Measurements from ENCODE around the gene TM9SF1. TPM values are rescaled to one million over a fixed set of nuclear protein-coding genes. Genes with fewer than 3 reads are reported as not detected.

The TM9SF1 gene
- total RNA-seq, 1 experiment from 2014 or later, result 68.0 TPM

- H3K4me1 Mint-ChIP-seq (ENCODE audit: low read depth, unreplicated experiment), result peaks cover 33% of the 10 kb centered on the region
- BruUV-seq (replicated peaks), result no TSS peak
- no peaks in the 10 kb centered on the region for H3K27me3 Mint-ChIP-seq (ENCODE audit: unreplicated experiment)
- H3K9me3 Mint-ChIP-seq (ENCODE audit: low read depth, unreplicated experiment), result no peaks in the 10 kb centered on the region
- no peak overlapping the region for H3K4me3 Mint-ChIP-seq (ENCODE audit: low read depth, unreplicated experiment)
- no peak overlapping the region for H3K27ac Mint-ChIP-seq (ENCODE audit: unreplicated experiment)
- no peak for DNase-seq
- intact Hi-C loops (cut with micrococcal nuclease; ENCODE audit: unreplicated experiment), result no loop called here
- TF ChIP-seq CTCF (IDR thresholded peaks at IDR 0.05; ENCODE audit: unreplicated experiment), result no peak
- CTCF ChIA-PET, result no interaction called here
- H3K36me3 Mint-ChIP-seq (ENCODE audit: insufficient read depth, unreplicated experiment), result peaks cover 66% of the 10 kb centered on the region
Observed at GRCh38 chr14:24143511-24143910, 51.7 kb downstream of the TM9SF1 start.

- peak within 1 kb of the TSS; percentile 88 for H3K27ac Mint-ChIP-seq (ENCODE audit: unreplicated experiment)
- DNase-seq, result peak; percentile 98
- H3K36me3 Mint-ChIP-seq (ENCODE audit: insufficient read depth, unreplicated experiment), result peaks cover 63% of the 10 kb centered on the region
- intact Hi-C loops (cut with micrococcal nuclease; ENCODE audit: unreplicated experiment), result loop anchor here (2.0 kb wide), 1 partner anchor 26 kb away; the partner anchor contains the start of genes DCAF11 and NRL
- H3K9me3 Mint-ChIP-seq (ENCODE audit: low read depth, unreplicated experiment), result no peaks in the 10 kb centered on the region
- H3K4me1 Mint-ChIP-seq (ENCODE audit: low read depth, unreplicated experiment), result peaks cover 38% of the 10 kb centered on the region
- no peak for TF ChIP-seq CTCF (IDR thresholded peaks at IDR 0.05; ENCODE audit: unreplicated experiment)
- TSS peak; percentile 2 for BruUV-seq (replicated peaks)
- no peaks in the 10 kb centered on the region for H3K27me3 Mint-ChIP-seq (ENCODE audit: unreplicated experiment)
- CTCF ChIA-PET, result interaction anchor here (0.8 to 1.7 kb wide), 5 partner anchors 20 to 48 kb away, joined by 3 to 7 read pairs (median 5); partner anchors contain the start of genes DCAF11, IRF9 and NRL
- peak within 1 kb of the TSS; percentile 89 for H3K4me3 Mint-ChIP-seq (ENCODE audit: low read depth, unreplicated experiment)
Observed at GRCh38 chr14:24141097-24141880, 54.0 kb downstream of the TM9SF1 start, which contains the start of gene EMC9. Gene EMC9 (minus strand): TSS chr14:24141591. CDS start chr14:24141304, 287 bp downstream.

- no peak for TF ChIP-seq CTCF (IDR thresholded peaks at IDR 0.05; ENCODE audit: unreplicated experiment)
- peaks cover 62% of the 10 kb centered on the region for H3K36me3 Mint-ChIP-seq (ENCODE audit: insufficient read depth, unreplicated experiment)
- DNase-seq, result peak; percentile 36
- peaks cover 37% of the 10 kb centered on the region for H3K4me1 Mint-ChIP-seq (ENCODE audit: low read depth, unreplicated experiment)
- intact Hi-C loops (cut with micrococcal nuclease; ENCODE audit: unreplicated experiment), result no loop called here
- no peak overlapping the region for H3K27ac Mint-ChIP-seq (ENCODE audit: unreplicated experiment)
- no peaks in the 10 kb centered on the region for H3K9me3 Mint-ChIP-seq (ENCODE audit: low read depth, unreplicated experiment)
- H3K27me3 Mint-ChIP-seq (ENCODE audit: unreplicated experiment), result no peaks in the 10 kb centered on the region
- no TSS peak for BruUV-seq (replicated peaks)
- H3K4me3 Mint-ChIP-seq (ENCODE audit: low read depth, unreplicated experiment), result peak overlapping the region; percentile 89
- CTCF ChIA-PET, result no interaction called here
Observed at GRCh38 chr14:24139272-24139934, 55.8 kb downstream of the TM9SF1 start.

Small RNAs within 50 kb of the gene (microRNA-seq; reads per million reads assigned to microRNA genes)
- gene MIR7703, result not detected

Other genes with a start within 250 kb of the TM9SF1 start
- gene DHRS4, start 241.7 kb downstream of the TM9SF1 start, total RNA-seq (2022), result 15.7 and 19.0 TPM in 2 replicates
- gene DHRS4L2, start 206.5 kb downstream of the TM9SF1 start, total RNA-seq (2022), result 10.5 and 12.0 TPM in 2 replicates
- gene CARMIL3, start 143.4 kb downstream of the TM9SF1 start, total RNA-seq (2022), result 0.33 and 0.42 TPM in 2 replicates
- gene CPNE6, start 123.9 kb downstream of the TM9SF1 start, total RNA-seq (2022), result not detected in 2 replicates
- 38.0 and 43.6 TPM in 2 replicates for gene PCK2, start 101.1 kb downstream of the TM9SF1 start, total RNA-seq (2022)
- 58.2 and 63.4 TPM in 2 replicates for gene DCAF11, start 80.7 kb downstream of the TM9SF1 start, total RNA-seq (2022)
- gene NRL, start 80.5 kb downstream of the TM9SF1 start, total RNA-seq (2022), result 1.8 and 2.3 TPM in 2 replicates
- 0.47 and 0.98 TPM in 2 replicates for gene FITM1, start 64.8 kb downstream of the TM9SF1 start, total RNA-seq (2022)
- 259 and 289 TPM in 2 replicates for gene PSME1, start 59.2 kb downstream of the TM9SF1 start, total RNA-seq (2022)
- 38.0 and 39.2 TPM in 2 replicates for gene EMC9, start 53.9 kb downstream of the TM9SF1 start, total RNA-seq (2022)
- gene PSME2, start 48.8 kb downstream of the TM9SF1 start, total RNA-seq (2022), result 288 and 359 TPM in 2 replicates
- gene RNF31, start 47.9 kb downstream of the TM9SF1 start, total RNA-seq (2022), result 95.9 and 103 TPM in 2 replicates
- 124 and 184 TPM in 2 replicates for gene IRF9, start 34.2 kb downstream of the TM9SF1 start, total RNA-seq (2022)
- gene REC8, start 23.4 kb downstream of the TM9SF1 start, total RNA-seq (2022), result 37.5 and 42.7 TPM in 2 replicates
- 82.6 and 86.4 TPM in 2 replicates for gene IPO4, start 6.6 kb downstream of the TM9SF1 start, total RNA-seq (2022)
- gene TSSK4, start 10.3 kb upstream of the TM9SF1 start, total RNA-seq (2022), result 0.47 TPM in 1 of 2 replicates, not detected in the other
- gene CHMP4A, start 18.0 kb upstream of the TM9SF1 start, total RNA-seq (2022), result 53.2 and 60.8 TPM in 2 replicates
- gene MDP1, start 20.6 kb upstream of the TM9SF1 start, total RNA-seq (2022), result 7.4 and 8.9 TPM in 2 replicates
- gene NEDD8, start 36.9 kb upstream of the TM9SF1 start, total RNA-seq (2022), result 192 and 198 TPM in 2 replicates
- 61.3 and 63.4 TPM in 2 replicates for gene GMPR2, start 37.5 kb upstream of the TM9SF1 start, total RNA-seq (2022)
- gene TINF2, start 47.2 kb upstream of the TM9SF1 start, total RNA-seq (2022), result 38.3 and 40.4 TPM in 2 replicates
- gene TGM1, start 67.7 kb upstream of the TM9SF1 start, total RNA-seq (2022), result 4.5 and 7.5 TPM in 2 replicates
- gene RABGGTA, start 76.2 kb upstream of the TM9SF1 start, total RNA-seq (2022), result 35.3 and 42.2 TPM in 2 replicates
- gene DHRS1, start 104.3 kb upstream of the TM9SF1 start, total RNA-seq (2022), result 18.6 and 19.7 TPM in 2 replicates
- gene NOP9, start 104.4 kb upstream of the TM9SF1 start, total RNA-seq (2022), result 35.9 and 40.2 TPM in 2 replicates
- gene CIDEB, start 112.5 kb upstream of the TM9SF1 start, total RNA-seq (2022), result 0.17 TPM in 1 of 2 replicates, not detected in the other
- gene LTB4R2, start 114.7 kb upstream of the TM9SF1 start, total RNA-seq (2022), result 19.3 and 25.8 TPM in 2 replicates
- 13.4 and 18.7 TPM in 2 replicates for gene LTB4R, start 116.1 kb upstream of the TM9SF1 start, total RNA-seq (2022)
- gene ADCY4, start 139.6 kb upstream of the TM9SF1 start, total RNA-seq (2022), result 3.0 and 3.4 TPM in 2 replicates
- 11.0 and 12.6 TPM in 2 replicates for gene RIPK3, start 144.6 kb upstream of the TM9SF1 start, total RNA-seq (2022)
- gene NFATC4, start 172.7 kb upstream of the TM9SF1 start, total RNA-seq (2022), result 10.7 and 12.8 TPM in 2 replicates
- 7.5 and 8.4 TPM in 2 replicates for gene NYNRIN, start 203.6 kb upstream of the TM9SF1 start, total RNA-seq (2022)
- gene CBLN3, start 234.2 kb upstream of the TM9SF1 start, total RNA-seq (2022), result 0.99 and 1.7 TPM in 2 replicates
- 47.6 and 54.6 TPM in 2 replicates for gene KHNYN, start 234.5 kb upstream of the TM9SF1 start, total RNA-seq (2022)
- gene SDR39U1, start 247.3 kb upstream of the TM9SF1 start, total RNA-seq (2022), result 43.7 and 59.0 TPM in 2 replicates